GM18526 (cell line): ENCODE data around the gene NHEJ1.

Experiments
- POLR2A ChIP-seq: IDR thresholded peaks from 3 replicates; pipeline ENCODE4 v1.6.1; 2011; ENCODE audit not compliant: insufficient read length; ENCODE audit errors: extremely low read depth

NHEJ1 gene

GRCh38 chr2:219030177-219030940 is 130.3 kb downstream of the NHEJ1 start:
- no peak for TF ChIP-seq POLR2A

GRCh38 chr2:219029829-219030165 is 130.8 kb downstream of the NHEJ1 start:
- no peak for TF ChIP-seq POLR2A

GRCh38 chr2:219028996-219029828 is 131.4 kb downstream of the NHEJ1 start:
- TF ChIP-seq POLR2A, result no peak

GRCh38 chr2:219028141-219028540 is 132.5 kb downstream of the NHEJ1 start:
- TF ChIP-seq POLR2A, result no peak

GRCh38 chr2:219027511-219028055 is 133.0 kb downstream of the NHEJ1 start:
- TF ChIP-seq POLR2A, result no peak

GRCh38 chr2:219026946-219027345 is 133.7 kb downstream of the NHEJ1 start:
- TF ChIP-seq POLR2A, result no peak

GRCh38 chr2:219025637-219026585 is 134.7 kb downstream of the NHEJ1 start:
- TF ChIP-seq POLR2A, result no peak
